ENCODE data around the gene ATOSB.

Gene ATOSB

DNA sequence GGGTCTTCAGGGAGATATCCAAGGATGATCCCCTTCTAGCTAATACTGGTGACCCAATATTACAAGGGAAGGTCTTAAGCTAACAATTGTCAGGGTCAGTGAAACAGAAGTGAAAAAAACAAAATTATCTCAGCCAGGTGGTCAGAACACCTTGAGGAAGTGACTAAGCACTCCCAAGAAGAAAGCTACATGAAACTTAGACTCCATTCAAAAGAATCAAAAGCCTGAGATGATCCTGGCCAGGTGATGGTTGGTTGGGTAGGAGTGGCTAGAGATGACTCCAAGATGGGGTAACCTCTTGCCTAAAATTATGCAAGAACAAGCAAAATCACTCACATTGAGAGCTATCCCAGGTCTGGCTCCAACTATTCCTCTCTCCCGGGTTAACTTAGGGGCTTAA, 48.6 kb downstream of the ATOSB start:
- H3K9me3 ChIP-seq: no peaks in the 10 kb centered on the region
- peaks cover 59 to 64% (median 63%) of the 10 kb centered on the region in 3 donors for H3K36me3 ChIP-seq
- peaks cover 0 to 42% (median 32%) of the 10 kb centered on the region in 4 donors for H3K4me1 ChIP-seq
- TF ChIP-seq, protein P1, sequence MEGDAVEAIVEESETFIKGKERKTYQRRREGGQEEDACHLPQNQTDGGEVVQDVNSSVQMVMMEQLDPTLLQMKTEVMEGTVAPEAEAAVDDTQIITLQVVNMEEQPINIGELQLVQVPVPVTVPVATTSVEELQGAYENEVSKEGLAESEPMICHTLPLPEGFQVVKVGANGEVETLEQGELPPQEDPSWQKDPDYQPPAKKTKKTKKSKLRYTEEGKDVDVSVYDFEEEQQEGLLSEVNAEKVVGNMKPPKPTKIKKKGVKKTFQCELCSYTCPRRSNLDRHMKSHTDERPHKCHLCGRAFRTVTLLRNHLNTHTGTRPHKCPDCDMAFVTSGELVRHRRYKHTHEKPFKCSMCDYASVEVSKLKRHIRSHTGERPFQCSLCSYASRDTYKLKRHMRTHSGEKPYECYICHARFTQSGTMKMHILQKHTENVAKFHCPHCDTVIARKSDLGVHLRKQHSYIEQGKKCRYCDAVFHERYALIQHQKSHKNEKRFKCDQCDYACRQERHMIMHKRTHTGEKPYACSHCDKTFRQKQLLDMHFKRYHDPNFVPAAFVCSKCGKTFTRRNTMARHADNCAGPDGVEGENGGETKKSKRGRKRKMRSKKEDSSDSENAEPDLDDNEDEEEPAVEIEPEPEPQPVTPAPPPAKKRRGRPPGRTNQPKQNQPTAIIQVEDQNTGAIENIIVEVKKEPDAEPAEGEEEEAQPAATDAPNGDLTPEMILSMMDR (IDR thresholded peaks at IDR 0.05): no peak
- peak in 1 of 2 donors; percentile 2 for DNase-seq
- no peak overlapping the region for H3K4me3 ChIP-seq
- no peaks in the 10 kb centered on the region for H3K27me3 ChIP-seq
- intact Hi-C loops (cut with DNase I; ENCODE audit: low total_unique reads): loop anchor here (5.0 kb wide), 1 partner anchor 70 kb away; no protein-coding TSS in a partner anchor
- no peak overlapping the region for H3K27ac ChIP-seq

DNA sequence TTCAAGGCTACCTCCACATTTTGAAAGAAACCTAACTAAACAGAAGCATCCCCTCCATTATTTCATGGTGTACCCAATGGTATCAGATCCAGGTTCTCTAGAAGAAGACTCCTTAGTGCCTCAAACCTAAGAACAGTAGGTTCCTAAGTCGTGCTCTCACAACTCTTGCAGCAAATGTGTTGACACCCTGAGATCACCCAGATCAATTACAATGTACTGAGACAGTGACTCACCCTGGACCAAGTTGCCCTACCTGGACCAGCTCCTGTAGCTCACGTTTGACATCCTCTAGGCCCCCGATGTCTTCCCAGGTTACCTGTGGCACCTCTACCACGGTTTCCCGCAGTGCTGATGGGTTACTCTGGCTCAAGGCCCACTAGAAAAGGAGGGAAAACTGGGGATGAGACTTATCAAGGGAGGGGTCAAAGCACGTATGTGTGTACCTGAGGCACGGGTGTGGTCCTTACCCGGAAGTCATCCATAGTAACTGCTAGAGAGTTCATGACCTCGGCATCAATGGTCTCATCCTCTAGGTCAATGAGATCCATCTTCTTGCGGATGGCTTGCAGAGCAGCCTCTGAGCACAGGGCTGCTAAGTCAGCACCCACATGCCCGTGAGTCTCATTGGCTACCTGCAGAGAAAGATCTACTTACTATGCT, 55.0 kb downstream of the ATOSB start:
- TF ChIP-seq, protein P1 (IDR thresholded peaks at IDR 0.05): no peak
- no peaks in the 10 kb centered on the region for H3K9me3 ChIP-seq
- no peaks in the 10 kb centered on the region for H3K4me1 ChIP-seq
- no peak overlapping the region for H3K4me3 ChIP-seq
- no peak for DNase-seq
- H3K36me3 ChIP-seq: peaks cover 99 to 100% (median 100%) of the 10 kb centered on the region in 3 donors
- H3K27me3 ChIP-seq: no peaks in the 10 kb centered on the region
- no peak overlapping the region for H3K27ac ChIP-seq
- intact Hi-C loops (cut with DNase I; ENCODE audit: low total_unique reads): no loop called here

DNA sequence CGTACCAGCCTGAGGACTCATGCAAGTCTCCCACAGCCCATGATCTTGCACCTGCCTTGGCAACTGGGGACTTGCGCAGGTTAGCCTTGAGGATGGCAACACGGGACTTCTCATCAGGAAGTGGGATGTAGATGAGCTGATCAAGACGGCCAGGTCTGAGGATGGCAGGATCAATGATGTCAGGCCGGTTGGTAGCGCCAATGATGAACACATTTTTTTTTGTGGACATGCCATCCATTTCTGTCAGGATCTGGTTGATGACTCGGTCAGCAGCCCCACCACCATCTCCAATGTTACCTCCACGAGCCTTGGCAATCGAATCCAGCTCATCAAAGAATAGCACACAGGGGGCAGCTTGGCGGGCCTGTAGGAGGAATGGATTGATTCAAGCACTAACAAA, 56.2 kb downstream of the ATOSB start:
- Histone ChIP-seq H3K9me3 (no peaks in the 10 kb centered on the region), H3K27ac (no peak overlapping the region), H3K27me3 (no peaks in the 10 kb centered on the region), H3K4me3 (no peak overlapping the region), H3K4me1 (no peaks in the 10 kb centered on the region), H3K36me3 (peaks cover 90 to 100% (median 97%) of the 10 kb centered on the region in 3 donors)
- intact Hi-C loops (cut with DNase I; ENCODE audit: low total_unique reads): loop anchor here (10.0 kb wide), 1 partner anchor 165 kb away; a partner anchor contains a TSS
- DNase-seq: no peak
- TF ChIP-seq, protein P1 (IDR thresholded peaks at IDR 0.05): no peak

DNA sequence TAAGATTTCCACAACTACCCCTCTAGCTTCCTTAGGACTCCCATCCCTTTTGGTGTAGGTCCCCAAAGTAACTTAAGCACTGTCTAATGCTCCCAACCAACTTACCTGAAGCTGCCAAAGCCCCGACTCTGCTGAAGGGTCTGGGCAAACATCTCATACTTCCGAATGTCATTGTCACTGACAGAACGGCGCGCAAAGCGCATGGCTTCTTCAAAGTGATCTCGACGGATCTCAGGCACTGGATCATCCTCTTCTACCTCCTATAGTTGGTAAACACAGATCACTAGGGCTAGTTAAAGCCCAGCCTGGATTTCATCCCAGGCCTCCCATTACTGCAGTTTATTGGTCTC, 58.4 kb downstream of the ATOSB start:
- Histone ChIP-seq H3K4me3 (no peak overlapping the region), H3K9me3 (no peaks in the 10 kb centered on the region)

DNA sequence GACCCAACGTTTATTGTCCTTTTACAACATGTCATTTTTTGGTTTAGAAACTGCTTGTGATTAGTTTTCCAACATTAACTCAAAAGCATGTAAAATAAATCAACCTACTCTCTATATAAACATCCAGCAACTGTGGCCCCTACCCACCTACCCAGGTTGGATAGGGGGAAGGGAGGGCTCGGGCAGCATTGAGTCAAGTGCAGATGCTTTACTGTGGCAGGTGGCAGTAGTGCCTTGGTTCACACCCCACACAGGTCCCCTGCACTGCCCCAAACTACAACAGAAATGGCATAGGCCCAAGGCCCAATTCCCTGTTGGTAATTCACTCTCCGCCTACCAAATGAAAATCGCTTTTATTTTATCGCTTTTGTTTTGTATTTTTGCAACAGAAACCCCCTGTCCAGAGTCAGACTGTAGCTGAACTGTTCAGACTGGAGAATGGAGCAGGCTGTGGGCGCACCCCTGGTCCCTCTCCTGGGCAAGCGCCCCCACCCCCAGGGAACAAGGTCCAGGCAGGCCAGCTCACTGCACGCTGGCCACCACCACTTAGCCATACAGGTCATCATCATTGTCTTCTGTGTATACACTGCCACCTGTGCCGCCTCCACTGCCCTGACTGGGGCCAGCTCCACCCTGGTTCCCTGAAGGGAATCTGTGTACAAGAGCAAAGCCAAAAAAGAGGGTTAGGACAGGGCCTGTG, 58.9 kb downstream of the ATOSB start:
- Histone ChIP-seq H3K4me3 (no peak overlapping the region), H3K27ac (no peak overlapping the region), H3K36me3 (peaks cover 63 to 99% (median 89%) of the 10 kb centered on the region in 3 donors), H3K27me3 (no peaks in the 10 kb centered on the region), H3K9me3 (no peaks in the 10 kb centered on the region), H3K4me1 (no peaks in the 10 kb centered on the region)
- intact Hi-C loops (cut with DNase I; ENCODE audit: low total_unique reads): loop anchor here (10.0 kb wide), 1 partner anchor 162 kb away; a partner anchor contains a TSS
- DNase-seq: no peak
- TF ChIP-seq, protein P1 (IDR thresholded peaks at IDR 0.05): no peak

More for the DNA sequence above, 58.4 kb downstream of the ATOSB start:
- Histone ChIP-seq H3K36me3 (peaks cover 68 to 99% (median 89%) of the 10 kb centered on the region in 3 donors), H3K27me3 (no peaks in the 10 kb centered on the region), H3K27ac (no peak overlapping the region), H3K4me1 (no peaks in the 10 kb centered on the region)
- DNase-seq: no peak
- intact Hi-C loops (cut with DNase I; ENCODE audit: low total_unique reads): loop anchor here (10.0 kb wide), 1 partner anchor 162 kb away; a partner anchor contains a TSS
- TF ChIP-seq, protein P1 (IDR thresholded peaks at IDR 0.05): no peak

Measured in tibial artery (tissue), 4 donors.